Measurements from ENCODE around the gene RPL7A.

- TF ChIP-seq CTCF (conservative IDR thresholded peaks at IDR 0.05; ENCODE audit: low read length) = no peak
- TF ChIP-seq EZH2phosphoT487 (IDR thresholded peaks at IDR 0.05; ENCODE audit: borderline replicate concordance, low read depth, low read length) = no peak
These were observed 43.9 kb upstream of the RPL7A start for GRCh38 chr9:133304158-133304470.

Data from OCI-LY7 (cell line).